Measurements from ENCODE around the gene AMOTL2. TPM values are rescaled to one million over a fixed set of nuclear protein-coding genes. Genes with fewer than 3 reads are reported as not detected.

AMOTL2 gene
- total RNA-seq, 1 experiment from 2014 or later, result 15.1 TPM

DNA sequence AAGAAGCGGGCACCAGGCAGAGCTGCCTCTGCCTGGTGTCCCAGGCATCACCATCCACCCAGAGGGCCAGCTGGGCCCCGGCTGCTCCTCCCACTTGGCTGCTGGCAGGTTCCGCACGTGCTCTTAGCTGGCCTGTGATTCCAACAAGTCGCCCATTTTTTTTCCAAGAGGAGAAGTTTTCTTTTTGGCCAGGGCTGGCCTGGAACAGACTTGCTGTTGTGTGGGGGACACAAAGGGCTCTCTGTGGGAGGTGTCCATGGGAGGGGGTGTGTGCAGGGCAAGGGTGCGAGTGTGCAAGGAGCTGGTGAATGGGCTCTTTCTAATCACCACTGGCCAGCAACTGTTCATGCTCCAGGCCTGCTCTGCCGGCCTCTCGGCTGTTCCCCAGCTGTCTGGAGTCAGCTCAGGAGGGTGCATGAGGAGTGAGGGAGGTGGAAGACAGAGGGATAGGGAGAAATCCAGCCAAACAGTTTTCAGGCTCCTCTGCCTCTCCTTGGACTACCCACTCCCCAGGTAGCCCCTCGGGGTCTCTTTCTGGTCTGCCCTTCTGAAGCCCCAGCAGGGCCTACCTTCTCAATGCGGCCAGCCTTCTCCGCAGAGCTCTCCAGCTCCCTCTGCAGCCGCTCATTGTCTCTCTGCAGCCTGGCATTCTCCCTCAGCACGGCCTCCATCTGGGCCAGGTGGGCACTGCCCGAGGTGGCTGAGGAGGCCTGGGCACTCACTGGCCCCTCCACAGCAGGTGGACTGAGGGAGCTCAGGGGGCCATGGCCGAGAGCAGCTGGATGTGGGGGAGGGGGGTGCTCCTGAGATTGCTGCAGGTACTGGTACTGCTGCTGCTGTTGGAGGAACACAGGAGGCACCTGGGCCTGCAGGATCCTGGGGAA lies 7.1 kb downstream of the AMOTL2 start:
- DNase-seq (ENCODE audit: low read depth), result peak; percentile 62

DNA sequence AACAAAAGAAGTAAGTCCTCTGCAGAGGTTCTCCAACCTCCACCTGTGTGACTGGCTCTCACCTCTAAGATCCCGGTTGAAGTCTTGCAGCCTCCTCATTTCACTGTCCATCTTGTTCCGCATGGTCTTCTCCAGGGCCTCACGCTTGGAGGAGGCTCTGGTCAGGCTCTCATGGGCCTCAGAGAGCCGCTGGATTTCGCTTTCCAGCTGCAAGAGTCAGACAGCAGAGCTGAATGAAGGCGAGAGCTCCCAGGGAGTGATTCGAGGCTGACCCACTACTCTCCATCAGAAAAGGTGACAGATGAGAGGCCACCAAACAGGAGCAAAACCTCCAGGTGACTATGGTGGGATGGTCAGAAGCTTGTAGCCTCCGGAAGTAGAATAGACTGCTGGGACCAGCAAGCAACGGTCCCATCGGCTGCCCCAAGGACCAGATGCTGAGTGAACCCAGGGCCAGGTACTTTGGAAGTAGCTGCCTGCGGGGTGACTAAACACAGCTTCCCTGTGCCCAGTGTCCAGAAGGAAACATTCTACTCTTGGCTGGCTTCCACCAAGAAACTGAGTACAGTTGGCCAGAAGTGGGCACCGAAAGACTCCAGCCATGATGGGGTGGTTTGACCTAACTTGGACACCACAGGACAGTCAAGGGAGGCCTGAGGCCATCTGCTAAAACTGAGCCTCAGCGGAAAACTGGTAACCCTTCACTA lies 7.9 kb downstream of the AMOTL2 start:
- DNase-seq (ENCODE audit: low read depth), result no peak

DNA sequence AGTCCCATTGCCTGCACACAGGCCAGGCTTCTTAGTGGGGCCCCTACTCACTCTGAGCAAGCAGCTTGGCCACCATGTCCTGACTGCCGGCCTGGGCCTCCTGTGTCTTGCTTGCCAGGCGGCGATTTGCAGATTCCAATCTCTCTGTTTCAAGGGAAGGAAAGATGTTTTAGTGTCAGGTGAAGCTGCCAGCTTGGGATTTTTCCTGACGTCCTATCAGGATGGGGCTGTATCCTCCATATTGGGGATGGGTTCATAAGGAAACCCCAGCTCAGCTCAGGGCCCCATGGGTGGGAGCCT lies 8.5 kb downstream of the AMOTL2 start:
- DNase-seq (ENCODE audit: low read depth), result no peak

DNA sequence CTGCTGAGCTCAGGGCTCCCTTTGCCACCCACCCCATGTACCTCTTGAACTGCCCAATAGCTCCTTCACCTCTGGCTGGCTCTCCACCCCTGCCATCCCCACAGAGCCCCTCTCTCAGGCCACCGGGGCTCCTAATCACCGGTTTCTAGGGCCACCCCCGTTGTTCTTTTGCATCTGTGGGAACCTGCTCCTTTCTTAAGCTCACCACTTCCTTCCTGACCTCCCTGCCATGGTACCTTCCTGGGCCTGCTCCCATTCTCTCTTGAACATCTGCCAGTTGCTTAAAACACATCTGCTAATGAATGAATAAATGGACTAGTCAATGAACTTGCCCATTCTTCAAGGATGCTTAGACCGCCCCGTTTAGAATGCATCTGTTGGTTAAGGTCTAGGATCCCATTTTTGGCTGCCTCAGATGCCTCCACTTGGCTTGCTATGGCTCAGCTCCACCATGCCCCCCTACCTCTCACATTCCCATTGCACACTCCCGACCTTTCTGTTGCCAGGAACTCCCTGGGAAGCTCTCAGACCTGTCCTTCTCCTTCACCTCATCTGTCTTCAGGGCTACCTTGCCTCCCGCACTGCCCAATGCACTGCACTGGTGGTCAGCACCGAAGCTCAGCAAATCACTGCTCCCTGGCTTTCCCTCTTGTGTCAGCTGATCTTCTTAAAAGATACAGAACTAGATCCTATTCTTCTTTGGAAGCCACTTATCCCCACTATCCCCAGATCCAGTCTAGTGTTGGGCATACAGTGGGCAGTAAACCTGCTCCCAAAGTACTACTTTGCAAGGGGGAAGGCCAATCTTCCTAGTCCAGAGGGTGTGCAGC lies 9.1 kb downstream of the AMOTL2 start:
- peak; percentile 69 for DNase-seq (ENCODE audit: low read depth)

DNA sequence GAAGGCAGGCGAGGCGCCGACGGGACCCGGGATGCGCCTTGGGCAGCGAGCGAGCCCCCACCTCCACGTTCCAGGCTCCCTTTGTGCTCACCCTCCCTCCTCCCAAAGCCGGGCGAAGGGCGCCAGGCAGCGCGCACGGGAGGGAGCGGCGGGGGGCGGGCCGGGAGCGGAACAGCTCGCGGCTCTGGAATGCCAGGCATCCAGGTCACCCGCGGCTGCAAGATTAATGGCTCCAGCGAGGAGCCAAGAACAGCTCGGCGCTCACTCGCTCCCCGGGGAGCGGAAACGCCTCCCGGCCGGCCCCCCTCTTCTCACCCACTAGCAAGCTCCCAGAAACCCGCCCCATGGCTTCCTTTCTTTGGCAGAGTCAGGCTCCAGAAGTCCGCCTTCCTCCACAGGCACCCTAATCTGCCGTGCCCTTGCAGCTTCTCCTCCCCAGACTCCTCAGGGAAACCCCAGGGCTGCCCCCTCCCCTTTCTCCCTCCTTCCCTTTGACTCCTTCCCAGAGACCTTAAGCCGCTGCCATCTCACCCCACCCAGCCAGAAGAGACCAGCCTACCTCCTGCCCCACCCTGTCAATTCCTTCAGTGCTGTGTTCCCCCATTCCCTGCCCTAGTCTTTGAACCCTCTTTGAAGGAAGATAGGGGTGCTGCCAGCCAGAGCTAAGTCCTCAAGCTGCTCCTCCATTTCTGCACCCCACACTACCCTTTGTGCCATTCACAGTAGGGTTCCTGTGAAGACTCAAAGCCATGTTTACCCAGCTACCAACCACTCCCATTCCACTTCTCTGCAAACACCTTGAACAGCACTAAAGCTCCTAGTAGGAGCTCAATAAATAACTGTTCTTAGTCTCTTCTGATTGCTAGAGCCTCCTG lies 9.9 kb downstream of the AMOTL2 start:
- DNase-seq (ENCODE audit: low read depth), result peak; percentile 97

DNA sequence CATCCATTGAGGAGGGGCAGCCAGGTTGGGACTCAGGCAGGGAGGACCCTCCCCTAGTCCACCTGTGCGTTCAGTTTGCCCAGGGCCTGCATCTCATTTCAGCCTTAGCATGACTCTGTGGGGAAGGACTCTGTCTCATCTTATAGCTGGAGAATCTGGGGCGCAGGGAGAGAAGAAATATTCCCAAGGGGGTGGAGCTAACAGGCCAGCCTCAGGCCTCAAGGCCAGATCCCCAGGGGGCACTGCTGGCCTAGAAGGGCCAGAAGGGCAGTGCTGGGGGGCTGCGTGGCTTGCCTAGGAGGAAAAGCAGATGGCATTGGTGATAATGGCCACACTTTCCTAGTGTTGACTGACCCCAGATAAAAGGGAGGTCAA lies 10.9 kb downstream of the AMOTL2 start:
- no peak for DNase-seq (ENCODE audit: low read depth)

DNA sequence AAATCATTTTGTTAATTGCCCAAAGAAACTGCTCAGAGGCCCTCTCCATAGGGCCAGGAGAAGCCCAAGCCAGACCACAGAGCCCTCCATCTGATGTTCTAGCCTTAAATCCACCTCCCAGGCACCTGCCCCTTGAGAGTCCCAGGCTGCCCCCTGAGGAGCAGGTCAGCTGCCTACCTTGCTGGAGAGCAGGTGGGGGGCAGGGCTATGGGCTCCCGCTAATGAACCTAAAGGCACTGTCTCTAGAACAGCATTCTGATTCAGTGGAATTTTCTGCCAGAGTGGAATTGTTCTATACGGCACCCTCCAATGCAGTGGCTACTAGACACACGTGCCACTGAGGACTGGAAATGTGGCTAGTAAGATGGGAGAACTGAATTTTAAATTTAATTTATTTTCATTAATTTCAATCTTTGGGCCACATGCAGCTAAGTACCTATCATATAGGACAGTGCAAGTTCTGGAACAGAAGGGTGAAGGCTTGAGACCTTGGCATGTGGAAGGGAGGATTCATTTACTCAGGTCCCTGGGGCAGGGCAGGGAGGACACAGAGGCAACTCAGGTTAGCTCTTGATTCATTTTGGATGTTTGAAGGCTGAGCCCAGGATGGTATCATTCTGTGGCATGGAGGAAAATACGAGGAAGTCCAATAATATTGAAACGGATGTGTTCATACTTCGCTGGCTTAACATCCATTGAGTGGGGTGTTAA lies 11.4 kb downstream of the AMOTL2 start:
- no peak for DNase-seq (ENCODE audit: low read depth)

DNA sequence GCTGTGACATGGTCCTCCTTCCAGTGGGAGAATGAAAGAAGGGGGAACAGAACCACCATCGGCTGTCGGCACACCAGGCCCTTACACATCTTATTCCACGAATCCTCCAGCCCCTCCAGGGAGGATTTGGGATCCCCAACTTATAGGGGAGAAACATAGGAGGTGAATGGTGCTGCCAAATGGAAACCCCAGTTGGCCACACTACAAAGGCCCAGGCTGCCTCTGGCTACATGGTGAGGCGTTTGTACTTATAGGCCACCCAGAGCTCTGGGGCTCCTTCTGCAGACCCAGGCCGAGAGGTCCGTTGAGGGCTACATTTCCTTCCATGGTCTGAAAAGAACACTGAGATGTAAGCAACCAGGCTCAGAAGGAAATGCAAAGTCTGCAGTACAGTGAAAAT lies 12.0 kb downstream of the AMOTL2 start:
- DNase-seq (ENCODE audit: low read depth), result no peak

DNA sequence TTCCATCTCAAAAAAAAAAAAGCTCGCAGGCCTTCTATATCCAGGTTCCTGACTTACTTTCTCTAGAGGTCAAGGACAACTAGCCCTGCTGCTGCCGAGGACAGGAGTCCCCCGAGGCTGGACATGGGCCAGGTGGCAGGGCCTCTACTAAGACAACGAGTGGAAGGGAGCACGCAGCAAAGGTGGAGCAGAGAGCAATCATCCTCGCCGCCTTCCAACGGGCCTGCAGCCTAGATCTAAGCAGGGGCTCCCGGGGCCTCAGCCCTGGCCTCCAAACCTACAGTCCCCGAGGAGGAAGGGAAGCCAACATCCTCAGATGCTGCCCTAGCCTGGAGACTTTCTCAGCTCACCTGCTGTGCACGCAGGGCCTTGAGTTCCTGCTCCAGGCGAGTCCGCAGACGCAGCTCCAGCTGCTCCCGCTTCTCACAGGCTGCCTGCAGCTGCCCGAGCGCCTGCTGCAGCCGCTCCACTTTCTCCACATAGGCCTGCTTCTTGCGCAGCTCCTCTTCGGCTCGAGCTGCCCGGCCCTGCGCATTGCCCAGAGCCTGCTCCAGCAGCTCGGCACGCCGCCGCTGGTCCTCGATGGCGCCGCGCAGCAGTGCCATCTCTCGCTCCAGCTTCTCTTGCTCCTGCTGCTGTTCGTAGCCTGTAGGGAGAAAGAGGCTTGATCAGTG lies 12.9 kb downstream of the AMOTL2 start:
- no peak for DNase-seq (ENCODE audit: low read depth)

DNA sequence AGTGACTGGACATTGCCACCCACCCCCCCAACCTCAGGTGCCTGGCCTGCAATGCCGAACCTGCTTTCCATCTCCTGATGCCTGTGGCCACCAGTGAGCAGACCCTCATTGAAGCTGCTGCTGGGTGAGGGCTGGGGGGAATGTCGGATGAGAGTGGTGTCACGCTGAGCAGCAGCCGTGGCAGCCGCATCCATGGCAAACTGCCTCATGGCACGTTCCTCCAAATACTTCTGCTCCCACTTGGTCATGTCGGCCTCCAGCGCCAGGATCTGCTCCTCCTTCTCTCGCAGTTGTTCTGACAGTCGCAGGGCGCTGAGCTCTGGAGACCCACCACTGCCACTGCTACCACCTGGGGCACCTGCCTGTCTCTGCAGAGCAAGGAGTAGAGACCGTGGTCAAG lies 14.2 kb downstream of the AMOTL2 start:
- no peak for DNase-seq (ENCODE audit: low read depth)

DNA sequence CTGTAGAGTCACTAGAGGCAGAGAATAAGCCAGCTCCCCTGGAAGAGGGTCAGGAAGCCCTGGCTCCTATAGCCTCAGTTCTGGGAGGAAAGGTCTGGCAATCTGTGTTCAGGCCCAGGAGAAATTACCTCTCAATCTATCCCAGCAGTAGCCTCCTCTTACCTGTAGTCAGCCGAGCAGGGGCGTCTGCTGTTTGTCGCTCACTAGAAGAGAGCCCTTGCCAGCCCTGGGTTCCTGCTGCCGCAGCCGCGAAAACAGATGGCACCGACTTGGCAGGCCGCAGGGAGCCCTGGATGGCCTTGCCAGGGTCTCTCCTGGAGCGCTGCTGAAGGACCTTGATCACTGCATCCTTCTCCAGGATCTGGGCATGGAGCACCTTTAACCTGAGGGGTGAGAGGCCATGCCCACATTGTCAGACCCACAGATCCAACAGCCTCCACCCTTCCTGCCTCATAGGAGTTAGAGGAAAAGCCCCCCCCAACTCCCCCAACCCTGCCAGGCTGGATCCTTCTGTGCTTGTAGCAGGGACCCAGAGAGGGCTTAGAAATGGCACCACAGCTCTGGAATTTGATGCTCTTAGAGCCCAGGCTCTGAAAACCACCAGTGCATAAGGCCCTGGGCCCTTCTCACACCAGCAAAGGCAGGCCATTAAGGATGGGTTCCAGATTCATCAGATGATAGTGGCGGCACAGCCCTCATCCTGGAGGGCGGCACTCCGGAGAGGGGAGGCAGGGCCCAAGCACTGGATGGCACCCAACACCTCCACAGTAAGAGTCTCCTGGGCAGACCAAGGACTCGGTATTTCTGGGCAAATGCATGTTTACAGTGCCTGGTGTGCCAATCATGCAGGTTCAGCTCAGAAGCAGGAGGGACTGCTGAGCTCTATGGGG lies 14.9 kb downstream of the AMOTL2 start:
- DNase-seq (ENCODE audit: low read depth), result no peak

DNA sequence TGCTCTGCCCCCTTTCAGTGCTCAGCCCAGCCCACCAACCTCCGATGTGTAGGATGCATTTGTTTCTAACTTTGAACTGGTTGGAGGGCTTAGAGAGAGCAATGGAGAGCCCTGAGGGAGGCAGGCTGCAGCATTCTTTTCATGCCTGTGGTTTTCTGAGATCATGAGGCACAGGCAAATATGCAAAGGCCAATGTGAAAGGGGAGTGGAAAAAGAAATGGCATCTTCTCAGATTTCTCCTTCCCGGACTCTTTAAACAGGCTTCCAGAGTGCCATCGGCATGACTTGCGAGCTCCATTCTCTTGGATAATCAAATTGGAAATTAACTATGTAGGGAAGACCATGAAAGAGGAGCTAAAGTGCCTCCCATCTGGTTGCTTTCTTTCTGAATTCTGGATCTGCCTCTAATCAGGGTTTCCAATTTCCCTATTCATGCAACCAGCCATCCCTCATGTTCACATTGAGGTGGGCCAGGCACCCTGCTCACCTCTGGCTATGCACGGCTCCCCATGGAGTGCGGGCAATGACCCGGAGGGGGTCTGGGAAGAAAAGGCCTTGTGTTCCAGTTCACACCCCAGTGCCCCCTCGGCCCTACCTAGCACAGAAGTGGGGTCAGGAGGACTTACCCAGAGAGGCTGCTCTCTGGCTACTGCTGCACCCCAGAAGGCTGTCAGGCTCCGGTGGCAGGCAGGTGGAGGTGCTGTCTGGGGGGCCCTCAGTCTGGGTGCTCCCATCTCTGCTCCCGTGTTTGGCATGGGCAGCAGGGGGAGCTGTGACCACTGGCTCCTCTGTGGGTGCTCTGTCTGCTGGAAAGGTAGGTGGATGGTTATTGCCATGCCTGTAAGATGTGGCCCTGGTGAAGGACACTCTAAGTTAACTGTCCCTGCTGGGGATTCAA lies 16.1 kb downstream of the AMOTL2 start:
- DNase-seq (ENCODE audit: low read depth), result peak; percentile 98

DNA sequence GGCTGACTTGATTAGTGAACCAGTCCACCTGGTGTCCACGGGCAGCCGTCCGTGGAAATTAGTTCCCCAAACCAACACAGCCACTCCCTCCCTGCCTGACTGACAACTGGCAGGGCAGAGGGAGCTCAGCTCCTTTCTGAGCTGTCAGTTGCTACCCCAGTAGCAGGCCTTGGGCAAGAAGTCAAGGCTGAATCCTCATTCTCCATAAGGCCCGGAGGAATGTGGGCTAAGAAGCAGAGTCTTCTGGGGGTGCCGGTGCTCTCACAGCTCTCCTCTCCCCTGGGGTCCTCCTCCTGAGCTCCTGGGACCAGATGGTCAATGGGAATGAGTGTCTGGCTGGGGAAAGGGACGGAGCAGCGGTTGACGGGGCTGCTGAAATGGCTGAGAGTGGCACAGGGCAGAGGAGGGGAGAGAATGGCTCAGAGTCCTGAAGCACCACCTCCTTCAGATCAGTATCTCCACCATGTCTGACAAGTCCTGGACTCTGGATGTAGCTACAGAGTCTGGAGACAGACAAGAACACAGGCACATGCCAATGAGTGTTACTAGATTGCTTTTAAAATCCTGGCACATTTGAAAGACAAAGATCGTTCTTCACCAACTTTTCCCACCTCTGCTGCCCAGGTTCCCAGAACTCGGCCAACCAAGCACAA lies 16.9 kb downstream of the AMOTL2 start:
- no peak for DNase-seq (ENCODE audit: low read depth)

DNA sequence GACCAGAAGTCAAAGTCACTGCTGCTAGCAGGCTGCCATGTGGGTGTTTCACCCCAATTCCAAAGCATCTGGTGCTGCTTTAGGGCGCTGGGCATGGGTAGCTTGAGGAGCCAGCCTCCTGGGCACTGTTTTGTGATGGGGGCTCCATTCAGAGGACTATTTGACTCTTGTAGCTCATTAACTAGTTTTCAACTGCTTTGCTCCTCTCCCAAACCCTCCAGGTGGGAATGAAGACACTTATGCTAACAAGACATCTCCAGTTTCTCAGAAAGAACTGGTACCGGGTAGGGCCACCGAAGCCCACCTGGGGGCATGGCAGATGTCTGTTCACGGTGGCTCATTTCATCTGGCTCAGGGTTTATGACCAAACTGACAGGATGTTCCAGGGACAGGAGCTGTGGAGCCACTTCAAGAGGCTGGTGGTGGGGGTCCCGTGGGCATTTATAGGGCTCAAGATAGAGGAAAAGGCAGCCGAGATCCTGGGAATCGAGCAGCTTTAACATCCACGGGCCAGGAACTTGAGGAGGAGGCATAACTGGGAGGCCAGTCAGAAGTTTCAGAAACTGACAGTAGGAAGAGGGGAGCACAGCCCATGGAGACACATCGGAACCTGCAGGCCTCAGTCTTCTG lies 17.7 kb downstream of the AMOTL2 start:
- no peak for DNase-seq (ENCODE audit: low read depth)

DNA sequence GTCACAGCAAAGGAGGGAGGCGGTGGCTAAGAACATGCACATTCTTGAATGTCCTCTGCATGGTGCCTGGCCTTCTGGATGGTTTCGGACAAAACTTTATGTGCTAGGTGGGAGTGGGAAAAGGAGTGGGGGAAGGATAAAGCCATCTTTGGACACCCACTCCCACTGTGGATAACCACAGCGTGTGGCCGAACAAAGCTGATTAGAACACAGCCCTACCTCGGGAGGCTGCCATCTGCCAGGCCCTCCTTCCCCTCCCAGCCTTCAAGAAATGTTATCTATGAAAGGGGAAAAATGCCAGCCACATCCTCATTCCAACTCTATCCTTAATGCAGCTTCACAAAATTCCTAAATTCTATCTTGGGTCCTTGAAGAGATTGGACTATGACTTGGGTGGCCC lies 18.8 kb downstream of the AMOTL2 start:
- DNase-seq (ENCODE audit: low read depth), result no peak

DNA sequence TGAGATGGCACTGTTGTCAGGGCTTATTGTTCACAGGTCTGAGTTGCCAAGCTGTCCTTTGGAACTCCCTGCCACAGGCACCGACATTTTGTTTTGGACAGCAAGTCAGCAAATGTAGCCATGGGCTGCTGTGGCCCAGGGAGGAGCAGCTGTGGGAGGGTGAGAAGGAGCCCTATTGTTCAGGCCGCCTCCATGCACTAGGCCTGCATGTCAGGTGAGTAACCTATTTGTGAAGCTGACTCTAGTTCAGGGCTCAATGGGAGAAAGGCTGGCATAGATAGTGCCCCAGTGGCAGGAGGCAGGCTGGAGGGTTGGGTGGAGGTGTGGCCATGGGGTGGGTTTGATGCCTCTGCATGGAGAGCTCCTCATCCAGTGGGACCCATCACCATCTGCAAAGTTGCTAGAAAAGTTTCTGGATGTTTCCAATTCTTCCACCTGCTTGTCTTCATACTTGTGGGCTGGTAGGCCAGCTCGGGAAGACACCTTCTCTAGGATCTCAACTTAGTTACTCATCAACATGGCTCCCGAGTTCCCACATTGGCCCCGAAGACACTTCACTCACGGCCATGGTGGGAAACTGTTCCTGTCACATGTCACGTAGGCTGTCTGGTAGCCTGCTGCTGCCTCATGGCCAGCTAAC lies 19.5 kb downstream of the AMOTL2 start:
- DNase-seq (ENCODE audit: low read depth), result no peak
